Endometrial microvascular endothelial cells (primary cell): ENCODE results near the gene TRIM25. TPM values are rescaled to one million over a fixed set of nuclear protein-coding genes. Genes with fewer than 3 reads are reported as not detected.

Experiments used
- in situ Hi-C: cut with HindIII; loops from 2 replicates; pipeline ENCODE4 v1.10.0; 2017; ENCODE audit warnings: low sequenced_read_pairs, low pct_unique_long_range_greater_than_20kb; ENCODE audit errors: inconsistent ontology term
- total RNA-seq: library from RNA; depleted of rRNA; stranded (reverse); fragments of >200 nt; gene quantifications from one replicate; pipeline ENCODE4 v1.2.3, GENCODE V29; 2015; ENCODE audit errors: inconsistent ontology term

TRIM25 gene
- total RNA-seq, 1 donor from 2014 or later = 61.0 TPM

DNA sequence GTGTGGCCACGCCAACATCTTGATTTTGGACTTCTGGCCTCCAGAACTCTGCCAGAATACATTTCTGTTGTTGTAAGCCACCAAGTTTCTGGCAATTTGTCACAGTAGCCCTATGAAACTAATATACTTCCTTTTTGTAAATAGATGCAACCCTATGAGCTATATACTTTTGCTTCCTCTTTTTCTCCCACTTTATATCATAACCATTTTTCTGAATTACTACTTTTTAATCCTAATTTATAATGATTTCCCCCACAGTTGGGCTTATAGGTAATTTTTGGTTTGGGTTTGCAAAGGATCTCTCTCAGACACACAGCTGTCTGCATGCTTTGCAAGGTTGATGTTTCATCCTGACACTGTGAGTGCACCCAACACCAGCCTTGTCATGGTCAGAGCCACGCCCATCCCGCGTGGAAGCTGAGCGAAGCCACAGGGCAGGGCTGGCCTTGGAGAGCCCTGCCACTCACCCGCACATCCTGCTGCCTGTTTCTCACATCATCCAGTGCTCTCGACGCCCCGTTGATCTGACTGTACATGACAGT, 5.8 kb downstream of the TRIM25 start:
- in situ Hi-C loops = no loop called here

DNA sequence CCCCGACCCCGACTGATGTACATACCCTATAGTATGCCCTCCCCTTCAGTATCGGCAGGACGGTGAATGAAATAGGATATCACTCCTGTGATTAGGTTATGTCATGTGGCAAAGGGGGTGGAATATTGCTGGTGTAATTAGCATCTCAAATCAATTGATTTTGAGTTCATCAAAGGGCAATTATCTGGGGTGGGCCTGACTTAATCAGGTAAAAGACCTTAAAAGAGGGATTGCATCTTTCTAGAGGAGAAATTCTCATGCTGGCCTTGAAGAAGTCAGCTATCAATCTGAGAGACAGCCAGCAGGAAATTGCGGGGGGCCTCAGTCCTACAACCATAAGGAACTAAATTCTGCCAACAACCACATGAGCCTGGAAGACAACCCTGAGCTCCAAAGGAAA, 10.3 kb downstream of the TRIM25 start:
- in situ Hi-C loops = no loop called here

DNA sequence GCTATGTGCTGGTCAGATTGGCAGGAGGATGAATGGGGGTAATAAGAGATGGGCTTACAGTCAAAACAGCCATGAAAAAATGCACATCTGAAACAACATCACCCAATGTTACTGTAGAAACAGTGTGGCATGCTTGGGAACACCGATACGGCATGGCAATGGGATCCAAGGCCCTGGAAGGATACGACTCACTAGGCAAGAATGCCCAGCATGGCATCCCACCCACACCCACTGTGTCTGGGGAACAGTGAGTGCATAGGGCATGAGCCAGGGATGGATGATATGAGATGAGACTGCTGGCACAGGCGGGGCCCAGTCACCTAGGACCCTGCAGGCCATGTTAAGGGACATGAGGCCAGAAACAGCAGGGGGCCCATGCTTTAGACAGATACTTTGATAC, 11.5 kb downstream of the TRIM25 start:
- in situ Hi-C loops = no loop called here

DNA sequence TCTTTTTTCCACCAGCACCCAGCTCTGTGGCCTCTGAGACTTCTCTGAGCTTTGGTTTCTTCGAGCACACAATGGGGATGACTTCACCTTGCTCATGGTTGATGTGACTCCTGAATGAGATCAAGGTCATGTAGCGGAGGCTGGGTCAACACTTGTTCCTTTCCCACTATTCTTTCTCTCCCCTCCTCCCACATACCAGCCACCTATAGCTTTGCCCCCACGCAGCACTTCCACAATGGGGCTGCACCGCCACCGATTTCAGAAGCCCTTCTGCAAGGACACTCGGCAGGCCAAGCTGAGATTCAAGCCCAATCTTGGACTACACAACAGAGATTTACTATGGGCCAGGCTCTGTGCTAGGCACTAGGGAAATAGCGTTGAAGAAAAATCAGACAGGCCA, 14.4 kb downstream of the TRIM25 start:
- in situ Hi-C loops = no loop called here

DNA sequence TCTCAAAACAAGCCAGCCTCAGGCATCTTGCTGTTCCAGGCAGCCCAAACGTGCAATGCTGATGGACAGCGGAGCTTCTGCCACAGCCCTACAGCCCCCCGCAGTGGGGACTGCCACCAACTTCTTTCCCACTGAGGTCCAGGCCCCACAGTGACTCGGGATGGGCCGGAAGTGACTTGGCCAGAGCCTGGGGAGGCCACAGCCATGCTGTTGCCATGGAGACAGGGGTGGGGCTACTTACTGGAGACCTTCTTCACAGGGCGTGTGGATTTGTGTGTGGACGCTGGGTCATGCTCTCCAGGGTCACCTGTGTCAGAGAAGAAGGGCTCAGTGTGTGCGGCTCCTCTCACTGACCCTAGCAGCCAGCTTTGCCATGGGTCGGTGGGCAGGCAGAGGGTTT, 15.0 kb downstream of the TRIM25 start:
- in situ Hi-C loops = no loop called here

DNA sequence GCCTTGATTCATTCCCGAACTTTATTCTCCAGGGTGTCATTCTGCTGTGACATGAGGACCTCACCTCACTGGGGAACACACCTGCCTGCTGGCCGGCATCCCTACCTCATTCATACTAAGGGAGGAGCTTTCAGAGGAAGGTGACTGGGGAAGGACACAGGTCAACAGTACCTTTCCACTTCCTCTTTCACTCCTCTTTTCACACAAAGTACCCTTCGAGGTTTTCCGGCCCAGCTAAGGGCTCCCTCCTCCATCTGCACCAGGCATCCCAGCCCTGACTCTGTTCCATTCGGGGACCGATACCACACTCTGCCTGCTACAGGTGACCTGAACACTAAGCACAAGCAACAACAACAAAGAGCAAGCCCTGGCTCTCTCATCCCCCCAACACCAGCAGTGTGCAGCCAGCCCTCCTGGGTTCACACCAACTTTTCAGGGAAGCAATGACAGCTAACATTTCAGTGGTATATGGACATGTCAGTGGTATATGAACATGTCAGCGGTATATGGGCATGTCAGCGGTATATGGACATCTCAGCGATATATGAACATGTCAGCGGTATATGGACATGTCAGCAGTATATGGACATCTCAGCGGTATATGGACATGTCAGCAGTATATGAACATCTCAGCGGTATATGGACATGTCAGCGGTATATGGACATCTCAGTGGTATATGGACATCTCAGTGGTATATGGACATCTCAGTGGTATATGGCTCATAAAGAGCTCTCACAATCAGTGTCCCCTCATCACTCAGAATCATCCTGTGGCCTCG, 16.0 kb downstream of the TRIM25 start:
- in situ Hi-C loops = no loop called here

DNA sequence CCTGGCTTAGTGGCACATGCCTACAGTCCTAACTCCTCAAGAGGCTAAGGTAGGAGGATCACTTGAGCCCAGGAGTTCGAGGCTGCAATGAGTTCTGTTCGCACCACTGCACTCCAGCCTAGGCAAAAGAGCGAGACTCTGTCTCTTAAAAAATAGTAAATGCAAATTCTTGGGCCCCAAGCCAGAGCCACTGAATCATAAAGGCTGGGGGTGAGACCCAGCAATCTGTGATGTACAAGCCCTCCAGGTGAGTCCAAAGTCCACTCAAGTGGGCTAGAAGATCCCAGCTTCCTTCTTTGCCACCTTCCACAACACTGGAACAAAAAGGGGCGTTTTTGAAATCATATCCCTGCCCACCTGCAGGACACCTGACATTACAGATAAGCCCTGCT, 16.9 kb downstream of the TRIM25 start:
- in situ Hi-C loops = no loop called here

DNA sequence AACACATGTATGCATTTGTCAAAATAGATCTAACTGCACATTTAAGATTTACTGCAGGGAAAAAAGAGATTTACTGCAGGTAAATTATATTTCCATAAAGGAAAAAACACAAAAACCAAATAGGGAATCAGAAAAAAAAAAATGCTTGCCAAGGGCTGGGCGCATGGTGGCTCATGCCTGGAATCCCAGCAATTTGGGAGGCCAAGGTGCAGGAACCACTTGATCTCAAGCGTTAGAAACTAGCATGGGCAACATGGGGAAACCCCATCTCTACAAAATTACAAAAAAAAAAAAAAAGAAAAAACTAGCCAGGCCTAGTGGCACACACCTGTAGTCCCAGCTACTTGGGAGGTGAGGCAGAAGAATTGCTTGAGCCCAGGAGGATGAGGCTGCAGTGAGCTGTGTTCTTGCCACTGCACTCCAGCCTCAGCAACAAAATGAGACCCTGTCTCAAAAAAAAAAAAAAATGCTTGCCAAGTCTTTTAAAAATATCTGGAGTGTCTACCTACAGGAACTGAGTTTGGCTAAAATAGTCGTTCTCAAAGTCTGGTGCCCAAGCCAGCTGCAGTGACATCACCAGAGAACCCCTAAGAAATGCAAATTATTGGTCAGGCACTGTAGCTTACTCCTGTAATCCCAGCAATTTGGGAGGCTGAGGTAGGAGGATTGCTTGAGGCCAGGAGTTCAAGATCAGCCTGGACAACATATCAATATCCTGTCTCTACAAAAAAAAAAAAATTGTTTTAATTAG, 17.5 kb downstream of the TRIM25 start:
- in situ Hi-C loops = no loop called here

DNA sequence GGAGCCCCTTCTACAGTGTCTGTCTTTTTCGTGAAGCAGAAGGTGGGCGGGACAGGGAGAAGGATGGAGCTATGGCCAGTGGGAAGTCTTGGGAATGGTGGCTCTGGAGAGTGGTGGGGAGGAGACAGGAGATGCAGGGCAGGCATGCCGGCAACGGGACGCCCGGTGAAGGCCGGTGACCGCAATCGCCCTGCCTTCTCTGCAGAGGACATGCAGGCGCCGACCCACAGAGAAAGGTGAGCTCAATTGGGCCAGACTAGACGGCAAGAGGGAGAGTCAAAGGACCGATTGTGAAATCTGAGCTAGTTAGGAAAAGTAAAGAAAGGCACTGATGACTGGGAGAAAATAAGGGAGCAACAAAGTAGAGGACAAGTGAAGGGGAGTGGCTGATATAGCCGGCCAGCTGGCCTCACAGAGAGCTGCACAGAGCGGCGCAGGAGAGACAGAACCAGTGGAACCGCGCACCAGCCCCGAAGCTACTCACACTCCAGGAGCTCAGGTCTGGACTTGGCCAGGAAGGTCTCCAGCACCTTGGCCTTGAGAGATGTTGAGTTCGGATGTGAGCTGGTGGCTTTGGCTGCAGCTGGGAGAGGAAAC, 18.9 kb downstream of the TRIM25 start:
- in situ Hi-C loops = no loop called here

DNA sequence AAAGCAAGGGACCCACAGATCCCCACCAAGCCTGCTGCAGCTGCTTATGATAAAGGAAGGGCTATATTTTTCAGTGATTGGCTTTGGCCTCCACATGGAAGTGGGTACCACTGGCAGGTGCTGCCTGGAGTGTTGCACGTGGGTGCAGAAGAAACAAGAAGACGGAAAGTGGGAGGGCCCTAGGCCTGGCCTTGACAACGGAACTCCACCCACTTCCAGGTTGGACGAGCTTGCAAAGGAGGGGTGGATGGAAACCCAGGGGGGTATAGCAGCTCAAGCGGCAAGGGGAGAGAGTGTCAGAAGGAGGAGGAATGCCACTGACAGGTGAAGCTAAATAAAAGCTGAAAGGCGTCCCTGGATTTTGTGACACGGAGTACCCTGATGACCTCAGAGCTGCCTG, 20.3 kb downstream of the TRIM25 start:
- in situ Hi-C loops = no loop called here

DNA sequence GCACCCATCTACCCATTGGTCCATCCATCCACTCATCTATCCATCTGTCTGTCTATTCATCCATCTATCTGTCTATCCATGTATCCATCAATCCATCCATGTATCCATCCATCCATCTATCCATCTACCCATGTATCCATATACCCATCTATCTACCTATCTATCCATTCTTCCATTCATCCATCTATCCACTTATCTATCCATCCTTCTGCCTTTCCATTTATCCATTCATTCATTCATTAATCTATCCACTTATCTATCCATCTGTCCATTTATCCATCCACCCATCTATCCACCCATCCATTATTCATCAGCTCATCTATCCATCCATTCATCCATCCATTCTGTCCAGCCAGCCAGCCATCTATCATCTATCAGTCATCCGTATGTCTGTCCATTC, 21.5 kb downstream of the TRIM25 start:
- in situ Hi-C loops = no loop called here

DNA sequence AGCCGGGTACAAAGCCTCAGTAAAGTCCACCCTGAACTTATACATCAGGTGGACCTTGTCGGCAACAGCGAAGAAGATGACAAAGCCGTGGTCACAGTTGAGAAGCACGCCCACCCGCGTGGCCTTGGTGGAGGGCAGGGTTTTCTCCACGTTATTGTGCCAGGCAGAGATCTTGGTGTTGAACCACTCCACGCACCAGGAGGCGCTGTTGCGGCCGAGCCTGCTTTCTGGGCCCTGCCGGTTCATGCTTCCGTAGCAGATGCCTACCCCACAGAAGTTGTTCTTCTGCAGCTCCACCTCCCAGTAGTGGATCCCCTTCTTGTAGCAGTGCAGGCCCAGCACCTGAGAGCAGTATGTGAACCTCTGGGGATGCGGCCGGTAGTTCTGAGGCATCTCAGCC, 22.1 kb downstream of the TRIM25 start:
- in situ Hi-C loops = no loop called here

DNA sequence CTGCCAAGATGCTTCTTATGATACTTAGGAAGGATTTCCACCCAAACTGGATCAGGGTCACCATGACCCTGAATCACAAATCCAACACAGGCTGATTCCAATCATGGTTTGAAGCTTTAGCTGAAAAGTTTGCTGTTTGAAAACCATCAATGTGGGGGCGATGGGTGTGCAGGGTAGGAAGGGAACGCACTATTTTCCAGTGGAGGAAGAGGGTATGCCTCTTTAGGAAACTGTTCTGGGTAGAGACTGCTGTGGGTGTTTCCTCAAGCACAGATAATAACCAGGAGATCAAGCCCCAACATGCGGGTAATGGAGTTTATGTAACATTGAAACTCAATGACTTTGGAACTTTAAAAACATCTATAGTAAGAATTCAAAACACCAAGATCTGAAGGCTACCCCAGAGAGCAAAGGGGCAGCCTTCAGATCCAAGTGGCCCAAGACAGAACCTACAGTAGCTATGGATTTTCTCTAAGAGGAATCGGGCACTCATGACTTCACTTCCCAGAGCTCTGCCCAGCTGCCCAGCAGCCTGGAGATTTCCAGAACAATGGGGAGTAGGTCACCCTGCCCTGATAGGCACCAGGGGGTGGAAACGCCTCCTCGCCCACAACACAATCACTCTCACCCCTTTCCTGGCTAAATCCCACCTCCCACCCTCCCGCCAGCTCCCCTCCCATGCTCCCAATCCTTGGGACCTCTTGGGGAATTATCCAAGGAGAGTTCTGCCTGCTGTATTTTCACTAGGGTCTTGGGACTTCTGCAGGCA, 22.8 kb downstream of the TRIM25 start:
- in situ Hi-C loops = no loop called here

DNA sequence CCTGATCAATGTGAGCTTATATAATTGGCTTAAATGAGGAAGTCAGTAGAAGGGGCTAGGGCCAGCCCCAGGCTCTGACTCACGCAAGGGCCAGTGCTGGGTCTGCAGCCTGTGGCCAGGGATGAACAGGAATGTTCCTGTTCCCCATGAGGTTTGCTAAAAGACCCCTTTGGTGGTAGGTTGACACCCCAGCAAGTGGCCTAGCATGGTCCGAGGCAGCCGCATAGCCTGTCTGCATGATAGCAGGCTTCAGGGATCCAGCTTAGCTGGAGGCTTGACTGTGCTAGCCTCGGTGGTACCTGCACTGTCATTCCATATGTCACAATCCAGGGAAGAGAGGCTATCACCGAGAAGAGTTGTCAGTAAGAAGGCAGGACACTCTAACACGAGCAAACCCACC, 23.5 kb downstream of the TRIM25 start:
- in situ Hi-C loops = no loop called here

DNA sequence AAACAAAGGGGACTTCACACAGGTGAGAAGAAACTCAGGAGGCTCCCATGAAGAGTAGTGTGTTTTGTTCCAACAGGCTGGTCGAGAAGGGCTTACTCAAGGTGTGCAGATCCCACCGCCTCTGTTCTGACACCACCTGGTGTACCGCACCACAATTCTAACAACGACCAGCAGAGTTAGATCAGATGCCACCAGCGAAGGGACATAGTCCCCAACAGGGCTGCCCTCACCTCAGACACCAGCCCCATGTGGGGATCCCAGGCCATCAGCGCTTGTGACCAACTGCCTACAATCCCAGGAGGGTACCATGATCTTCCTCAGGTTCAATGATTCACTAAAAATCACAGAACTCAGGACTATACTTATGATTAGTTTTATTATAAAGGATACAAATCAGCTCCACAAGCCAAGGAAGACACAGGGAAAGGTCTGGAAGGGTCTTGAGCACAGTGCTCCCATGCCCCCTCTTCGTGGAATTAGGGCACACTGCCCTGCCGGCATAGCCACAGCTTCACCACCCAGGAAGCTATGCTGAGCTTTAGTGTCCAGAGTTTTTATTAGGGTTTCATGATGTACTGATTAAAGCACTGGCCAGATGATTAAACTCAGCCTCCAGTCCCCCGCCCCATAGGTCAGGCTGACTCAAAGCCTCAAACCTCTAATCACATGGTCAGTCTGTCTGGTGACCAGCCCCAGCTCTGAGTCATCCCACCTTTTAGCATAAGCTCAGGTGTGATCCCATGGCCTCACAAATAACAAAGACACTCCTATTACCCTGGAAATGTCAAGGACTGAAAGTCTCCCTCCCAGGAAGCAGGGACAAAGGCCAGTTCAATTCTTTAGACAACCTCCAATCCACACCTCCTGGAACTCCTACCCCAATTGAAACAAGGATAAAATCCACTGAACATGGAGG, 26.0 kb downstream of the TRIM25 start:
- in situ Hi-C loops = no loop called here

DNA sequence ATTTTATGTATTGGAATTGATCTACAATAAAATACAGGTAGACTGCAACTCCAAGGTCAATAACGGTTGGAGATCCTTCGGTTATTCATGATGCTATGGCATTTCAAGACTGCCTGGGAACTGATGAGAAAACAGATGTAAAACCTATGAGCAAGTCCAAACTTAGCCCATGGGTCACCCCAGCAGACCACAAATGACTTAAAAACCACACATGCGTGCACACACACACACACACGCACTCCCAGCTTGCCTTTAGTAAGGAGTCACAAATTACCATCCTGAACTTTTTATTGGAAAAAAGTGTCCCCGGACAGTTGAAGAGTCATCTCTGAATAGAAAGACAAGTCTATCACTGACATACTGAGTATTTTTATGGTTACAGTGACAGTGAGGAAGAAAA, 26.7 kb downstream of the TRIM25 start:
- in situ Hi-C loops = no loop called here

DNA sequence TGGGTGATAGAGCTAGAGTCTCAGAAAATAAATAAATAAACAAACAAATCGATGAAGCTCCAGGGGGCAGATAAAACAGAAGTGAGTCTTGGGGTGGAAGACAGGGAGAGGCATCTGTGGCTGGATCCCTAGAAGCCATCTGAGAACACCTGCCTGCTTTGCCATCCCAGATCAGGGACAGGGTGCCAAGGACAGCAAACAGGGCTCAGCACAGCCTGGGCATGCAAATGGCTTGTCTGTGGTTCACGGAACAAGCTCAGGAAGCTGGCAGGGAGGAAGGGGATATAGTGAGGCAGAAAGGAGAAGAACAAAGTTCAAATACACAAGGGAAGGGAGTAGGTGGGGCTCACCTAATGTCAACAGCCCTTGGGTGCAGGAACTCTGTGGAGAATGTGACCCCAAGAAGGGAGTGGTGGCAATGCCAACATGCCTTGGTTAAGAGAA, 27.5 kb downstream of the TRIM25 start:
- in situ Hi-C loops = no loop called here

DNA sequence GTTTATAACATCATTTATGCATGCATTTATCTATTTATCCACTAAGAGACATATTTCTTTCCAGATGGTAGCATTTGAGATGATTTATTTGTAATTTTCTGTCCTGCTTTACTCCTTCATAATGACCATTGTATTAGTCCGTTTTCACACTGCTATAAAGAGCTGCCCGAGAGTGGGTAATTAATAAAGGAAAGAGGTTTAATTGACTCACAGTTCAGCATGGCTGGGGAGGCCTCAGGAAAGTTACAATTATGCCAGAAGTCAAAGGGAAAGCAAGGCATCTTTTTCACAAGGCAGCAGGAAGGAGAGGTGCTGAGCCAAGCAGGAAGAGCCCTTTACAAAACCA, 28.6 kb downstream of the TRIM25 start:
- in situ Hi-C loops = no loop called here
